KOPT-K1 (cell line): ENCODE data around the gene NOL9.

Source experiments
- H3K27ac ChIP-seq: fragments of 200-600 bp; sonication (generic); 2 replicates; pipeline ENCODE4 v1.5.1; 2016; ENCODE audit warnings: antibody characterized with exemption, mild to moderate bottlenecking, low read depth, low read length; ENCODE audit not compliant: poor library complexity, severe bottlenecking
- H3K36me3 ChIP-seq: fragments of 200-600 bp; sonication (generic); 2 replicates; pipeline ENCODE4 v1.5.1; 2017; ENCODE audit warnings: antibody characterized with exemption, mild to moderate bottlenecking, low read length, moderate library complexity; ENCODE audit not compliant: insufficient read depth
- H3K9me3 ChIP-seq: fragments of 200-600 bp; sonication (generic); 2 replicates; pipeline ENCODE4 v1.5.1; 2017; ENCODE audit warnings: antibody characterized with exemption, low read length, mild to moderate bottlenecking; ENCODE audit not compliant: insufficient read depth, poor library complexity, severe bottlenecking

Gene NOL9

GRCh38 chr1:6473974-6474814 lies 80.1 kb downstream of the NOL9 start:
- Histone ChIP-seq H3K27ac (no peak overlapping the region), H3K36me3 (no peaks in the 10 kb centered on the region), H3K9me3 (no peaks in the 10 kb centered on the region)

- H3K27ac ChIP-seq = no peak overlapping the region
- no peaks in the 10 kb centered on the region for H3K36me3 ChIP-seq
- H3K9me3 ChIP-seq = no peaks in the 10 kb centered on the region
These were observed 81.2 kb downstream of the NOL9 start for GRCh38 chr1:6473156-6473555.

GRCh38 chr1:6472391-6472790 lies 81.9 kb downstream of the NOL9 start:
- H3K36me3 ChIP-seq = no peaks in the 10 kb centered on the region
- no peaks in the 10 kb centered on the region for H3K9me3 ChIP-seq
- H3K27ac ChIP-seq = no peak overlapping the region

- no peaks in the 10 kb centered on the region for H3K9me3 ChIP-seq
- no peaks in the 10 kb centered on the region for H3K36me3 ChIP-seq
- no peak overlapping the region for H3K27ac ChIP-seq
These were observed 82.3 kb downstream of the NOL9 start for GRCh38 chr1:6471970-6472368.
